HepG2 (cell line): ENCODE results near the gene KLC4. TPM values are rescaled to one million over a fixed set of nuclear protein-coding genes. Genes with fewer than 3 reads are reported as not detected.

Source experiments
- AGO2 ChIP-seq: fragments of 200-400 bp; formaldehyde crosslinking; optimal IDR thresholded peaks from 2 replicates; pipeline ENCODE3; 2017; ENCODE audit warnings: mild to moderate bottlenecking, low read depth, low read length, moderate library complexity
- ARHGAP35 ChIP-seq: sonication (generic); formaldehyde crosslinking; IDR thresholded peaks from 2 replicates; pipeline ENCODE4 v1.9.0; 2022; ENCODE audit warnings: mild to moderate bottlenecking, inconsistent platforms, moderate library complexity, missing genetic modification reagents, borderline replicate concordance
- FOXJ3 ChIP-seq: sonication (generic); formaldehyde crosslinking; IDR thresholded peaks from 2 replicates; pipeline ENCODE4 v1.4.0; 2020; ENCODE audit warnings: missing genetic modification reagents, mild to moderate bottlenecking, borderline replicate concordance
- GMEB1 ChIP-seq: sonication (generic); formaldehyde crosslinking; IDR thresholded peaks from 2 replicates; pipeline ENCODE4 v1.5.1; 2020; ENCODE audit warnings: missing genetic modification reagents, mild to moderate bottlenecking, borderline replicate concordance
- KAT7 ChIP-seq: IDR thresholded peaks from 2 replicates; pipeline ENCODE4 v1.6.1; 2018; ENCODE audit warnings: borderline replicate concordance, missing compliant biosample characterization
- NFKB2 ChIP-seq: sonication (generic); formaldehyde crosslinking; IDR thresholded peaks from 2 replicates; pipeline ENCODE4 v1.4.0; 2020; ENCODE audit warnings: missing genetic modification reagents, borderline replicate concordance
- NKX3-1 ChIP-seq: sonication (generic); formaldehyde crosslinking; IDR thresholded peaks from 2 replicates; pipeline ENCODE4 v1.5.0; 2020; ENCODE audit warnings: missing genetic modification reagents
- PCBP2 ChIP-seq: fragments of 200-400 bp; formaldehyde crosslinking; optimal IDR thresholded peaks from 2 replicates; pipeline ENCODE3; 2018; ENCODE audit warnings: low read length, low read depth; ENCODE audit not compliant: poor library complexity, severe bottlenecking
- SNAI1 ChIP-seq: sonication (generic); formaldehyde crosslinking; IDR thresholded peaks from 2 replicates; pipeline ENCODE4 v1.5.0; 2020; ENCODE audit warnings: mild to moderate bottlenecking, missing genetic modification reagents, borderline replicate concordance
- SOX5 ChIP-seq: IDR thresholded peaks from 2 replicates; pipeline ENCODE4 v1.6.1; 2016; ENCODE audit warnings: borderline replicate concordance
- SP4 ChIP-seq: sonication (generic); formaldehyde crosslinking; IDR thresholded peaks from 2 replicates; pipeline ENCODE4 v1.8.1; 2023; ENCODE audit warnings: mild to moderate bottlenecking, missing genetic modification reagents
- TP53 ChIP-seq: sonication (generic); formaldehyde crosslinking; conservative IDR thresholded peaks from 2 replicates; pipeline ENCODE4 v1.4.0; 2020; ENCODE audit warnings: missing genetic modification reagents
- ZBTB3 ChIP-seq: sonication (generic); formaldehyde crosslinking; IDR thresholded peaks from 2 replicates; pipeline ENCODE4 v1.4.0; 2020; ENCODE audit warnings: low read depth, mild to moderate bottlenecking, moderate library complexity, missing genetic modification reagents, borderline replicate concordance
- ZNF264 ChIP-seq: sonication (generic); formaldehyde crosslinking; IDR thresholded peaks from 2 replicates; pipeline ENCODE4 v1.4.0; 2020; ENCODE audit warnings: missing genetic modification reagents
- ZNF331 ChIP-seq: sonication (generic); formaldehyde crosslinking; IDR thresholded peaks from 2 replicates; pipeline ENCODE4 v1.4.0; 2020; ENCODE audit warnings: missing genetic modification reagents
- ZNF33B ChIP-seq: sonication (generic); formaldehyde crosslinking; IDR thresholded peaks from 2 replicates; pipeline ENCODE4 v1.5.1; 2020; ENCODE audit warnings: mild to moderate bottlenecking, missing genetic modification reagents
- ZNF414 ChIP-seq: sonication (generic); formaldehyde crosslinking; IDR thresholded peaks from 2 replicates; pipeline ENCODE4 v1.5.0; 2020; ENCODE audit warnings: missing genetic modification reagents
- ZNF564 ChIP-seq: sonication (generic); formaldehyde crosslinking; IDR thresholded peaks from 2 replicates; pipeline ENCODE4 v1.8.1; 2023; ENCODE audit warnings: mild to moderate bottlenecking, missing genetic modification reagents
- ZNF572 ChIP-seq: sonication (generic); formaldehyde crosslinking; IDR thresholded peaks from 2 replicates; pipeline ENCODE4 v1.5.1; 2020; ENCODE audit warnings: mild to moderate bottlenecking, missing genetic modification reagents
- ZNF577 ChIP-seq: sonication (generic); formaldehyde crosslinking; IDR thresholded peaks from 2 replicates; pipeline ENCODE4 v1.4.0; 2020; ENCODE audit warnings: mild to moderate bottlenecking, low read depth, missing genetic modification reagents, borderline replicate concordance
- ZNF709 ChIP-seq: sonication (generic); formaldehyde crosslinking; IDR thresholded peaks from 2 replicates; pipeline ENCODE4 v1.5.0; 2020; ENCODE audit warnings: mild to moderate bottlenecking, missing genetic modification reagents
- ZNF710 ChIP-seq: sonication (generic); formaldehyde crosslinking; IDR thresholded peaks from 2 replicates; pipeline ENCODE4 v1.5.0; 2020; ENCODE audit warnings: mild to moderate bottlenecking, missing genetic modification reagents, borderline replicate concordance
- ZNF770 ChIP-seq: sonication (generic); formaldehyde crosslinking; IDR thresholded peaks from 2 replicates; pipeline ENCODE4 v1.5.0; 2020; ENCODE audit warnings: mild to moderate bottlenecking, missing genetic modification reagents
- ZNF891 ChIP-seq: sonication (generic); formaldehyde crosslinking; IDR thresholded peaks from 2 replicates; pipeline ENCODE4 v1.5.0; 2020; ENCODE audit warnings: mild to moderate bottlenecking, missing genetic modification reagents
- ZSCAN22 ChIP-seq: sonication (generic); formaldehyde crosslinking; IDR thresholded peaks from 2 replicates; pipeline ENCODE4 v1.4.0; 2020; ENCODE audit warnings: mild to moderate bottlenecking, missing genetic modification reagents
- polyA plus RNA-seq, 8 experiments: library from polyadenylated mRNA; depleted of rRNA in 3 of 8; stranded (reverse) in 7 of 8; unstranded in 1 of 8; fragments of >200 nt; fragmentation: Illumina TruSeq in 4 of 8; extraction: Trizol in 4 of 8; gene quantifications; 2 replicates each; pipeline versions ENCODE4 v1.2.1 to v1.2.3, GENCODE V29; 2011 to 2016; ENCODE audit warnings: low read depth in 4 of 8, missing spikeins in 1 of 8, mixed read lengths in 1 of 8; ENCODE audit not compliant: insufficient read depth in 1 of 8
- total RNA-seq, 5 experiments: library from RNA; depleted of rRNA; stranded (reverse); fragments of >200 nt; fragmentation: Illumina TruSeq; extraction: Trizol; gene quantifications; 2 replicates each; pipeline ENCODE4 v1.2.3, GENCODE V29; 2016; ENCODE audit warnings: low read depth in 1 of 5

KLC4 gene
- total and polyA plus RNA-seq, 2 of the 13 experiments (the other 11 are each of a cell fraction or from before 2014, with no cell fraction given) = 45.4 to 70.4 TPM

- TF ChIP-seq AGO2 (no peak), ZNF710 (no peak), ZBTB3 (0 out of 2 replicates have a peak, but pooled peaks have one; percentile 3), ZNF770 (CRISPR knock-in tag) (no peak), ZNF414 (CRISPR knock-in tag) (0 out of 2 replicates have a peak, but pooled peaks have one; percentile 15), ZNF264 (CRISPR knock-in tag) (no peak), ZSCAN22 (no peak), ARHGAP35 (CRISPR knock-in tag) (0 out of 2 replicates have a peak, but pooled peaks have one; percentile 11), SP4 (CRISPR knock-in tag) (no peak), ZNF331 (CRISPR knock-in tag) (no peak), ZNF33B (CRISPR knock-in tag) (no peak), GMEB1 (CRISPR knock-in tag) (no peak), KAT7 (CRISPR knock-in tag) (no peak), ZNF891 (CRISPR knock-in tag) (no peak; the same call in 1 of the 2 replicates), NFKB2 (CRISPR knock-in tag) (no peak), SNAI1 (CRISPR knock-in tag) (no peak), SOX5 (no peak), ZNF572 (0 out of 2 replicates have a peak, but pooled peaks have one; percentile 5), ZNF564 (CRISPR knock-in tag) (no peak), FOXJ3 (CRISPR knock-in tag) (no peak), ZNF709 (CRISPR knock-in tag) (0 out of 2 replicates have a peak, but pooled peaks have one; percentile 13), TP53 (CRISPR knock-in tag) (no peak), NKX3-1 (CRISPR knock-in tag) (no peak), ZNF577 (CRISPR knock-in tag) (no peak), PCBP2 (peak; percentile 18)
Measured at GRCh38 chr6:43014434-43014909, 45.0 kb upstream of the KLC4 start (continued).
